DND-41 (cell line): ENCODE measurements around the gene CADM2.

ENCODE experiments used
- EZH2 ChIP-seq: IDR thresholded peaks from 3 replicates; pipeline ENCODE4 v1.6.1; 2012; ENCODE audit warnings: borderline replicate concordance, low read depth, mild to moderate bottlenecking, moderate library complexity, low read length, inconsistent platforms; ENCODE audit not compliant: severe bottlenecking
- TF ChIP-seq, protein P1 (sequence below): IDR thresholded peaks from 2 replicates; pipeline ENCODE4 v1.5.1; 2012; ENCODE audit warnings: borderline replicate concordance, low read length, moderate library complexity, mild to moderate bottlenecking; ENCODE audit not compliant: poor library complexity, severe bottlenecking; ENCODE audit errors: extremely low read depth

DNA sequence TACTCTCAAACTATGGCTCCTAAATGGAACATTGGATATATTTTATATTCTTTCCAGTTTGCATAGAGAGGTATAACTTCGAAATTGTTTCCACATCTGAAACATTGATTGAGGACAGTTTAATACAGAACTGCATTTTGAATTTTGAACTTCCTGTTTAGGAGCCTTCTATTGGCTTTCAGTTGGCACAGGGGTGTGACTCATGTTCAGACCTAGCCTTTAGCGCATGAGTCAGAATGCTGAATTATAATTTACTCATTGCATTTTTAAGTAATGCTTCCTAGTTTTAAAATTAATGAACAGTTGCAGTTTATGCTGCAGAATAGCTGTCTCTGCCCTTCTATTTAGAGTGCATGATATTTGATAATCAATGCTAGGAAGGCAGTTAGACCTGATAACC is 751.7 kb downstream of the CADM2 start:
- TF ChIP-seq, protein P1, sequence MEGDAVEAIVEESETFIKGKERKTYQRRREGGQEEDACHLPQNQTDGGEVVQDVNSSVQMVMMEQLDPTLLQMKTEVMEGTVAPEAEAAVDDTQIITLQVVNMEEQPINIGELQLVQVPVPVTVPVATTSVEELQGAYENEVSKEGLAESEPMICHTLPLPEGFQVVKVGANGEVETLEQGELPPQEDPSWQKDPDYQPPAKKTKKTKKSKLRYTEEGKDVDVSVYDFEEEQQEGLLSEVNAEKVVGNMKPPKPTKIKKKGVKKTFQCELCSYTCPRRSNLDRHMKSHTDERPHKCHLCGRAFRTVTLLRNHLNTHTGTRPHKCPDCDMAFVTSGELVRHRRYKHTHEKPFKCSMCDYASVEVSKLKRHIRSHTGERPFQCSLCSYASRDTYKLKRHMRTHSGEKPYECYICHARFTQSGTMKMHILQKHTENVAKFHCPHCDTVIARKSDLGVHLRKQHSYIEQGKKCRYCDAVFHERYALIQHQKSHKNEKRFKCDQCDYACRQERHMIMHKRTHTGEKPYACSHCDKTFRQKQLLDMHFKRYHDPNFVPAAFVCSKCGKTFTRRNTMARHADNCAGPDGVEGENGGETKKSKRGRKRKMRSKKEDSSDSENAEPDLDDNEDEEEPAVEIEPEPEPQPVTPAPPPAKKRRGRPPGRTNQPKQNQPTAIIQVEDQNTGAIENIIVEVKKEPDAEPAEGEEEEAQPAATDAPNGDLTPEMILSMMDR: no peak
- no peak for TF ChIP-seq EZH2
